K562 treated with DMSO at 1 percent for 12 hours (cell line): ENCODE measurements around the gene ZNF790. TPM values are rescaled to one million over a fixed set of nuclear protein-coding genes. Genes with fewer than 3 reads are reported as not detected.

ENCODE experiments used
- total RNA-seq: library from RNA; unstranded; fragments of 300-600 nt; gene quantifications from 2 replicates; pipeline ENCODE4 v1.2.3, GENCODE V29; 2022; ENCODE audit not compliant: insufficient read depth

Gene ZNF790
- not detected in 2 replicates for total RNA-seq

DNA sequence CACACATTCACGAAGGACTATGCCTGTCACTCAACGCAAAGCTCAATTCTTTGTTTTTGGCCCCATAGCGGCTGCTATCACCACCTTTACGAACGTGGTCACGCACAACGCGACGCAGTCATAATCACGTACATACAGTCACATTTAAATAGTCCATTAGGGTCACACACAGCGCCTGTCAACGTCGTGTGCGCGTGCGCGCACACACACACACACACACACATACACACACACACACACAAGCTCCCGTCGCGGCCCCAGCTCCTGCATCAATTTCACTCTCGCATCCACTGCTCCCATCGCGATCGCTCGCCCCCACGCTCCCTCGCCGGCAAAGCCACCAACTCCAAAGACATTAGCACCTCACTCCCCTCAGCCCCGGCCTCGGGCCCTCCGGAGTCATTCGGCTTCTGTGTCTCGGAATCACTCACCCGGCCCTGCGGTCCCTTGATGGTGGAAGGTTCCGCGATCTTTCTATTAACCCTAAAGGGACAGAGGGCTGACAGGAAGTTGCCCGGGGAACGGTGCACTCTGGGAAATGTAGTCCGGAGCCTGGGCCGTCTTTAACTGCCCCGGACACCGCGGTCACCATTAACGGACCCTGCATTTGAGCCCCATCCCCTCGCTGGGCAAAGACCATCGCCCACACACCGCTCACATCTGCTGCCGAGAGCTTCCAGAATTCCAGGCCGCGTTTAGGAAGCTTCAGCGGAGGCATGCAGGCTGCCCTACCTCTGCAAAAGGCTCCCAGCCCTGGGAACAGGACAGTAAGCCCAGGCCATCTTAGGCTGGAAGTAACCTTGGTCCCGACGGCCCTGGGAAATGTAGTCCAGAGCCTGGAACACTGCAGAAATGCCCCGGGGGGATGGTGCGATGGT lies at the start of gene ZNF790:
Gene ZNF790, minus strand, starts transcription at position 482 of the 878 bp plus-strand sequence. CDS start 12,768 bp downstream, outside the sequence.

GRCh38 chr19:36850559-36851442 lies 12.6 kb upstream of the ZNF790 start, which contains the start of gene ZNF345:
ZNF345 (plus strand) TSS chr19:36850876; CDS start chr19:36876831, 25,955 bp downstream.

DNA sequence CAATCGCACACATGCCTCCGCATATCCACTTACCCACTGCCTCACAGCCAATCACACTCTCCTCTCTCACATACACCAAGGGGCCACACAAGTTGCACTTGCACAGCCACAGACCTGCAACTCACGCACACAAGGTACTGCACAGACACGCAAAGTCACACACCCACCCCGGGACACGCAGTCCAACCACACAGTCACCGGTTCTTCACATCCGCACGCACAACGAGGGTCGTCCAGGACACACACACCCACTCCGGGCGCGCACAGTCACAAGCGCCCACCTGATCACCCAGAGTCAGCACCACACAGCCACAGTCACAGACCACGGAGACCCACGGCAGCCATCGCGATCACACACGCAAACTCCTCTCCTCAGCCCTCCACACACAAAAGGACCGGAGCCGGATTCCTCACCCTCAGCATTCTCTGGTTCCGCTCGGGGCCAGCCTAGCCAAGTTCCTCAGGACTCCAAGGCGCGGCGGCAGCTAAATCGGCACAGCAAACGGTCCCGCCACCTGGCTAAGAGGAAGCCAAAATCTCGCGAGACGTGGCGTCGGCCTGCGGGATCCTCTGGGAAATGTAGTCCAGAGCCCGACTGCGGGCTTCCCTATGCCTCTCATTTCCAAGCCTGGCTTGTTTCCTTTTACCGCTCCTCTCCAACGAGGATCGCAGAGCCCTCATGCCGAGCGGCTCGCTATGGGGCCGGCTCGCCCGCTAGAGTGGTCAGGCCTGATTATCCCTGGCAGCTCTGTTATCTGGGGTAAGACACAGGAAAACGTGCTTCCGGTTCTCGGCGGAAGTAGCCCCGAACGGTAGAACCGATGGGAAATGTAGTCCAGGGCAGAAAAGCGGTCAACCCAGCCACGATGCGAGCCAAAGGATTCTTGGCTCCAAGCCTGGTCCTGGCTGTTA lies 65.6 kb downstream of the ZNF790 start, which contains the start of gene ZNF850:
Gene ZNF850, minus strand, starts transcription at position 497 of the 912 bp plus-strand sequence. CDS start 10,201 bp downstream, outside the sequence.

Other genes starting within 250 kb of the ZNF790 start
- 0.23 TPM in 1 of 2 replicates, not detected in the other for gene ZNF382, start 233.1 kb downstream of the ZNF790 start, total RNA-seq
- gene ZNF461, start 171.6 kb downstream of the ZNF790 start, total RNA-seq = 1.2 TPM in 1 of 2 replicates, not detected in the other
- 1.2 and 3.3 TPM in 2 replicates for gene ZNF567, start 150.8 kb downstream of the ZNF790 start, total RNA-seq
- 1.0 and 1.8 TPM in 2 replicates for gene ZNF850, start 65.6 kb downstream of the ZNF790 start, total RNA-seq
- gene ZNF345, start 12.5 kb upstream of the ZNF790 start, total RNA-seq = 0.47 TPM in 1 of 2 replicates, not detected in the other
- not detected in 2 replicates for gene ZNF829, start 77.9 kb upstream of the ZNF790 start, total RNA-seq
- 0.28 TPM in 1 of 2 replicates, not detected in the other for gene ZNF568, start 77.9 kb upstream of the ZNF790 start, total RNA-seq
- gene ZNF420, start 240.0 kb upstream of the ZNF790 start, total RNA-seq = 2.2 and 5.8 TPM in 2 replicates